Daoy (cell line): ENCODE data around the gene CS. TPM values are rescaled to one million over a fixed set of nuclear protein-coding genes. Genes with fewer than 3 reads are reported as not detected.
"Not testable (repeated sequence)": the region's sequence is repeated elsewhere in the genome, so short reads cannot be mapped to it uniquely, and the experiment has no call there.

Experiments
- DNase-seq: peaks from one replicate; pipeline ENCODE4 v3.0.0-alpha.2; 2015; ENCODE audit warnings: low read depth
- total RNA-seq: library from RNA; depleted of rRNA; stranded (reverse); fragments of >200 nt; shearing (Covaris generic); gene quantifications from 2 replicates; pipeline ENCODE4 v1.2.3, GENCODE V29; 2014

The CS gene
- total RNA-seq, 1 experiment from 2014 or later, result 112 TPM

- no peak for DNase-seq
Observed at GRCh38 chr12:56280849-56281248, 19.3 kb downstream of the CS start.

GRCh38 chr12:56278905-56279304, 21.2 kb downstream of the CS start:
- no peak for DNase-seq

- no peak for DNase-seq
Observed at GRCh38 chr12:56274299-56274698, 25.8 kb downstream of the CS start.

- DNase-seq, result not testable (repeated sequence)
Observed at GRCh38 chr12:56272468-56272867, 27.7 kb downstream of the CS start.

DNA sequence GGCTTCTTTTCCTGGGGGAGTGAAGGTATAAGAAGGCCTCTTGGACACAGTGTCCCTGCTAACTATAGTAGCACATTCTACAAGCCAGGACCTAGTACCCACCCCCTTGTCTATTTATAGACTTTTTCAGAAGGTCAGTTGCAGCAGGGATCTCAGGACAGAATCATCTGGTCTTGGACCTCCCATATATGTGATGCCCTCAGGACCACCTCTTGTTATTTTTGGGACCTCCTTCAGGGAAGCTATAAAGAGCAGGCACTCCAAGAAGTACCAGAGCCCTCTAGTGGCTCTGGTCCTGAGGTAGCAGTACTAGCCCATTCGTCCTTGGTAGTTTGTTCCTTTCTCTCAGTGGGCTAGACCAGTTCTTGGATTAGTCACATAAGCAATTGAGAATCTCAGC, 29.1 kb downstream of the CS start:
- peak; percentile 10 for DNase-seq

DNA sequence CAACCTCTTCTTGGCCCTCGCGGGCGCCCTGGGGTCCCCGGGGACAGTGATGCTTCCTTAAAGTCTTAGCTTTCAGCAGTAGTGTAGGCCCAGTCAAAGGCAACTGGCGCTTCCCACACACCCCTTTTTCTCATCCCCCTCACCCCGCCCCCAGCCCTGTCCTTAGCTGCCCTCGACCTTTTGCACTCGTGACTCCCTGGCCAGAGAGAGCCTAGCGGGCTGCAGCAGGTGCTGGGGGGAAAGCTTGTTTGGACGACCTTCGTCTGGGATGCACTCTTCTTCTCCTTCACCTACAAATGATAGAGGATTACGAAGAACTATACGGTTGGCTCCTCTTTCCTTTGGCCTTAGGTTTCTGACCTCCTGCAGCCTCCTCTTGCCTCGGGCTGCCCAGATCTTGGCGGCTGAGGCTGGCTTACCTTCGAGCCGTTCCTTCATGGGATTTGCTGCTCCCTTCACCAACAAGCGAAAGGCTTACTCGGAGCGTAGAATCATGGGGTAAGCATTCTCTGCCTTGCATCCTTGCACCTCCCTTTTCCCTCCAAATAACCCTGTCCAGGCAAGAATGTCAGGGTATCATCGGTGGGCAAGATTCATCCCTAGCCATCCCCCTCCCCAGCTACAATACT, 32.6 kb downstream of the CS start:
- DNase-seq, result no peak

GRCh38 chr12:56266693-56267442, 33.3 kb downstream of the CS start, which contains the start of gene COQ10A:
COQ10A (plus strand) TSS chr12:56266942; CDS start chr12:56267119, 177 bp downstream.
- peak; percentile 92 for DNase-seq

- DNase-seq, result not testable (repeated sequence)
Observed at GRCh38 chr12:56266068-56266692, 34.0 kb downstream of the CS start.

- DNase-seq, result not testable (repeated sequence)
Observed at GRCh38 chr12:56262955-56263354, 37.2 kb downstream of the CS start.

DNA sequence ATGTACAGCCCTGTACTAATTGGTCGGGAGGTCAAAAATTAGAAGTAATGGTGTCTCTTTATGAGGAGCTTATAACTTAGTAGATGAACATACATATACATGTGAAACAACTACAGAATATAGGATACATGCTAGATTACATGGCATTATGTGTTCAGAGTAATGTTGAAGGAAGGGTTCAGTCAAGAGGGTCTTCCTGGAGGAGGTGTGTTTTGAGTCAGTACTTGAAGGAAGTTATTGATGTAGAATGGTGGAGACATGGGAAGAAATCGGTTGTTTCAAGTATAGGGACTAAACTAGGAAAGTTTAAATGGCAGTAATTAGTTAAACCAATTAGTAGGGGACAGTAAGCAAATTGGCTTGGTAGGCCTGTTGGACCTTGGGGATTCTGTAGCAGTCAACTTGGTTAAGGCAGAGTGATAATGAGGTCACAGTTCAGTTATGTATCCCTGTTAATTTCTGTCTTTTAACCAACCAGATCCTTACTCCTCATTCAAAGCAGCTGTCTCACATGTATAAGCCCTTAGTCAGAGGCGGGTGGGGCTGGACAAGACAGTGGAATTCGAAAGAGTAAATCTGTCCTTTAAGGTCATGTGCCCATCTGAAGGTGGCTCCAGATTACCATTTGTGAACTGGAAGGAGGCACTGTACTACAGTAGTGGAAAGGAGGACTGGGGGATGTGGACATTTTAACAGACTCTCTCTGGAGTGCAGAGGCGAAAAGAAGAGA, 38.5 kb downstream of the CS start:
- peak; percentile 78 for DNase-seq

- DNase-seq, result no peak
Observed at GRCh38 chr12:56260921-56261320, 39.2 kb downstream of the CS start.

GRCh38 chr12:56260380-56260779, 39.8 kb downstream of the CS start:
- no peak for DNase-seq

DNA sequence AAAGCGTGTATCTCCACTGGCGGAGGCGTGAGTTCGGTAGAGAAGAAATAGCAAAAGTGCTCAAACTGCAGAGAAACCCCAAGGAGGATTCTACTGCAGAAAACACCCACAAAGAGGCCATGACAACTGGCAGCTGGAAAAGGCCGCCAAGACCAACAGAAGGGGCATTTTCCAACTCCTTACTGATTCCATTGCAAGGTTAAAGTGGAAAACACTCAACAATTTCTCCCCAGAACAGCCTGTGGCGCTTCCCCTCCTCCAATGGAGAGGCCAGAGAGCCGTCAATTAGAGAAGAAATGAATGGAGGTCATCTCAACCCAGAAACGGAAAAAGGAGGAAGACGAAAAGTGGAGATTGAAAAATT, 41.3 kb downstream of the CS start:
- DNase-seq, result no peak

- DNase-seq, result peak; percentile 88
Observed at GRCh38 chr12:56258068-56258819, 41.9 kb downstream of the CS start, which contains the start of gene ANKRD52. ANKRD52 (minus strand) TSS chr12:56258384; CDS start chr12:56258269, 115 bp downstream.

- peak; percentile 56 for DNase-seq
Observed at GRCh38 chr12:56257491-56258067, 42.6 kb downstream of the CS start.

GRCh38 chr12:56257071-56257470, 43.1 kb downstream of the CS start:
- no peak for DNase-seq

DNA sequence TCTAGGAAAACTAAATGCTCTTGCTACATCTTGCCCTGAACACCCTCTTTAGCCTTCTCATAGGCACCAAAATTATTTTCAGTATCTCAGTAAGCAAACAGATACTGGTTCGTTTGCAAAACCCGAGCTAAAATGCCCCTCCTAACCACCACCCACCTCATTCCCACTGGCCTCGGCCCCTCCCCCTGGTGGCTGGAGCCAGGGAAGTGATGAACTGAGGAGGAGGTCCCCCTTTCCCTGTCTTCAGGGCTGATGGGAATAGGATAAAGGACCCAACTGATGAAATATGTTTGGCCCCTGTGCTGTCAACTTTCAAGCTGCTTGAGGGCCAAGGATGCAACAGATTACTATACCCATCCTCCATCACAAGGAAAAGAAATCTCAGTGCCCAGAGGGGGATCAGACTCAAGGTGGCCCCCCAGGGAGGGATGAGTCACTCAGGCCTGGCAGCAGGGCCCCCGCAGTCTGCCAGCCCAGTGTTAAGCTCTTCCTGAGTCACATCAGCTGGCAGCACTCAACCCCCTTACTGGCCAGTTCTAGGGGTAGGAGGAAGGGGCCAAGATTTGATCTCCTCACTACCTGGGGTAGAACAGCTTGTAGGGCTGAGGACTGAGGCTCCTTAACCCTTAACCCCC, 43.7 kb downstream of the CS start:
- peak; percentile 90 for DNase-seq

GRCh38 chr12:56255671-56256070, 44.5 kb downstream of the CS start:
- DNase-seq, result no peak

DNA sequence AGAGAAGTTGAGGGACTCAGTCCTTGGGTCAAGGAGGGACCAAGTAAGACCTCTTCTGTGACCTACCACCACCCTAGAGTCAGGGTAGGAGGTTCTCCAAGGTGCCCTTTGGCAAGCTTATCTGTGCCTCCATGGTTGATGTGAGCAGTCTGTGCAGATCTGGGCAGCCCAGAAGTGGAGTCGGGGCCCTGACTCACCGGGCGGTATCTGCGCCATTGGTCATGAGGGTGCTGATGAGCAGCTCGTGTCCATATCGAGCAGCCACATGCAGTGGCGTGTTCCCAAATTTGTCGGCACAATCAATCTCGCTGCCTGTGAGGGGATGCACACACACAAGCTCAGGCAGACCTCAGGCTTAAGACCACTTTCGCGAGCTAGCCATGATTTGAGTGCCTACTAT, 47.0 kb downstream of the CS start:
- DNase-seq, result no peak

- DNase-seq, result no peak
Observed at GRCh38 chr12:56252649-56253048, 47.5 kb downstream of the CS start.

DNA sequence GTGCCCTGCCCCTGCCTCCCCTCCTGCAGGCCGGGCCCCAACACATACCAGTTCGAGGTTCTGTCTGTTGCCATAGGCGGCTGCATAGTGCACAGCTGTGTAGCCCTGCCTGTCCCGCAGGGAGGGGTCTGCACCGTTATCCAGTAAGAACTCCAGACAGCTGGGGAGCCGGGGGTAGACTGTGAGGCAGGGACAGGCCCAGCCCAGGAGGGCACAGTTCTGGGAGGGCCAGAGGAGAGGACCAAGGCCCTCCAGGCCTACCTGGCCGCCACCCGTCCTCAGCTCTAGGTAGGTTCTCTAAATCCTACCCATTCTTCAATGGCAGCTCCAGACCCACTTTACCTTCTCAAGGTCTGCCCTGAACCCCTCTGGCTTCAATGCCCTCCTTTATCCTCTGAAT, 51.4 kb downstream of the CS start:
- no peak for DNase-seq
